ENCODE results near the gene ARMC9.

The ARMC9 gene

DNA sequence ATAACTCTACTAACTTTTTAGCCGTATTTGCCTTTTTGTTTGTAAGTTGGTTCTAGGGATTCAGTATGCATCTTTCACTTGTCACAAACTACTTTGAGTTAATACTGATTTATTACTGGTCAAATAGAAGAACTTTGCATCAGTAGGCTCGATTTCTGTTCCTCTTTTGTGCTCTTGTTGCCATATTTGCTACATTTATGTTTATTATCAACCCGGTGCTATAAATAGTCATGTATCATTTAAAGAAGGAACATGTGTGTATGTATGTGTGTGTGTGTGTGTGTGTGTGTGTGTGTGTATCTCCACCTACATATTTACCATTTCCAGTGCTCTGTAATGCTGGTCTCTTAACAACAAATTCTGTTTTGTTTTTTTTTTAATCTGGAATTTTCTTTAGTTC, 117.5 kb downstream of the ARMC9 start:
- H3K9me3 ChIP-seq (ENCODE audit: control insufficient read depth, insufficient read depth, low read depth, low read length), result no peaks in the 10 kb centered on the region
- H3K27ac ChIP-seq (ENCODE audit: extremely low read depth, low read depth, low read length), result no peak overlapping the region
- POLR2A ChIA-PET, result no interaction called here
- H3K4me1 ChIP-seq (ENCODE audit: control insufficient read depth, insufficient read depth, low read length), result no peaks in the 10 kb centered on the region
- CTCF ChIA-PET, result no interaction called here
- TF ChIP-seq ZNF692 (tag by site-specific recombination; IDR thresholded peaks at IDR 0.05), result no peak
- TF ChIP-seq, protein P1, sequence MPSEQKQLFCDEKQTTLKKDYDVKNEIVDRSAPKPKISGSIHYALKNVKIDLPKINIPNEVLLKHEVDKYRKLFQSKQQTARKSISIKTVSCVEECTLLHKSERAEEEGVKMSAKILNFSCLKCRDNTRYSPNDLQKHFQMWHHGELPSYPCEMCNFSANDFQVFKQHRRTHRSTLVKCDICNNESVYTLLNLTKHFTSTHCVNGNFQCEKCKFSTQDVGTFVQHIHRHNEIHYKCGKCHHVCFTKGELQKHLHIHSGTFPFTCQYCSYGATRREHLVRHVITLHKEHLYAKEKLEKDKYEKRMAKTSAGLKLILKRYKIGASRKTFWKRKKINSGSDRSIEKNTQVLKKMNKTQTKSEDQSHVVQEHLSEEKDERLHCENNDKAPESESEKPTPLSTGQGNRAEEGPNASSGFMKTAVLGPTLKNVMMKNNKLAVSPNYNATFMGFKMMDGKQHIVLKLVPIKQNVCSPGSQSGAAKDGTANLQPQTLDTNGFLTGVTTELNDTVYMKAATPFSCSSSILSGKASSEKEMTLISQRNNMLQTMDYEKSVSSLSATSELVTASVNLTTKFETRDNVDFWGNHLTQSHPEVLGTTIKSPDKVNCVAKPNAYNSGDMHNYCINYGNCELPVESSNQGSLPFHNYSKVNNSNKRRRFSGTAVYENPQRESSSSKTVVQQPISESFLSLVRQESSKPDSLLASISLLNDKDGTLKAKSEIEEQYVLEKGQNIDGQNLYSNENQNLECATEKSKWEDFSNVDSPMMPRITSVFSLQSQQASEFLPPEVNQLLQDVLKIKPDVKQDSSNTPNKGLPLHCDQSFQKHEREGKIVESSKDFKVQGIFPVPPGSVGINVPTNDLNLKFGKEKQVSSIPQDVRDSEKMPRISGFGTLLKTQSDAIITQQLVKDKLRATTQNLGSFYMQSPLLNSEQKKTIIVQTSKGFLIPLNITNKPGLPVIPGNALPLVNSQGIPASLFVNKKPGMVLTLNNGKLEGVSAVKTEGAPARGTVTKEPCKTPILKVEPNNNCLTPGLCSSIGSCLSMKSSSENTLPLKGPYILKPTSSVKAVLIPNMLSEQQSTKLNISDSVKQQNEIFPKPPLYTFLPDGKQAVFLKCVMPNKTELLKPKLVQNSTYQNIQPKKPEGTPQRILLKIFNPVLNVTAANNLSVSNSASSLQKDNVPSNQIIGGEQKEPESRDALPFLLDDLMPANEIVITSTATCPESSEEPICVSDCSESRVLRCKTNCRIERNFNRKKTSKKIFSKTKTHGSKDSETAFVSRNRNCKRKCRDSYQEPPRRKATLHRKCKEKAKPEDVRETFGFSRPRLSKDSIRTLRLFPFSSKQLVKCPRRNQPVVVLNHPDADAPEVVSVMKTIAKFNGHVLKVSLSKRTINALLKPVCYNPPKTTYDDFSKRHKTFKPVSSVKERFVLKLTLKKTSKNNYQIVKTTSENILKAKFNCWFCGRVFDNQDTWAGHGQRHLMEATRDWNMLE (tag by site-specific recombination; conservative IDR thresholded peaks at IDR 0.05; ENCODE audit: low read depth), result no peak
- no peak for TF ChIP-seq ZNF211 (tag by site-specific recombination; IDR thresholded peaks at IDR 0.05; ENCODE audit: low read depth)
- TF ChIP-seq ZNF157 (tag by site-specific recombination; IDR thresholded peaks at IDR 0.05), result no peak
- no peak for TF ChIP-seq MZF1 (tag by site-specific recombination; IDR thresholded peaks at IDR 0.05; ENCODE audit: borderline replicate concordance)
- no peak for TF ChIP-seq PRDM4 (tag by site-specific recombination; IDR thresholded peaks at IDR 0.05)
- no peak for TF ChIP-seq KLF9 (tag by site-specific recombination; IDR thresholded peaks at IDR 0.05; ENCODE audit: low read depth)
- TF ChIP-seq ZNF585B (tag by site-specific recombination; IDR thresholded peaks at IDR 0.05), result no peak
- TF ChIP-seq, protein P2, sequence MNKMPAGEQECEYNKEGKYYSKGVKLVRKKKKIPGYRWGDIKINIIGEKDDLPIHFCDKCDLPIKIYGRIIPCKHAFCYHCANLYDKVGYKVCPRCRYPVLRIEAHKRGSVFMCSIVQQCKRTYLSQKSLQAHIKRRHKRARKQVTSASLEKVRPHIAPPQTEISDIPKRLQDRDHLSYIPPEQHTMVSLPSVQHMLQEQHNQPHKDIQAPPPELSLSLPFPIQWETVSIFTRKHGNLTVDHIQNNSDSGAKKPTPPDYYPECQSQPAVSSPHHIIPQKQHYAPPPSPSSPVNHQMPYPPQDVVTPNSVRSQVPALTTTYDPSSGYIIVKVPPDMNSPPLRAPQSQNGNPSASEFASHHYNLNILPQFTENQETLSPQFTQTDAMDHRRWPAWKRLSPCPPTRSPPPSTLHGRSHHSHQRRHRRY (tag by site-specific recombination; IDR thresholded peaks at IDR 0.05), result no peak
- TF ChIP-seq ZNF610 (tag by site-specific recombination; IDR thresholded peaks at IDR 0.05; ENCODE audit: borderline replicate concordance), result no peak
- no peak for TF ChIP-seq ZNF169 (tag by site-specific recombination; IDR thresholded peaks at IDR 0.05)
- no peak for TF ChIP-seq ZNF341 (tag by site-specific recombination; IDR thresholded peaks at IDR 0.05; ENCODE audit: low read depth)
- no peak for TF ChIP-seq BCL11B (tag by site-specific recombination; IDR thresholded peaks at IDR 0.05; ENCODE audit: low read depth)
- no peaks in the 10 kb centered on the region for H3K36me3 ChIP-seq (ENCODE audit: control insufficient read depth in 2 of 2, insufficient read depth in 1 of 2, low read length in 2 of 2)
- no peak overlapping the region for H3K4me3 ChIP-seq (ENCODE audit: low read depth, low read length)

GRCh38 chr2:231317579-231317978, 119.1 kb downstream of the ARMC9 start:
- H3K4me3 ChIP-seq (ENCODE audit: low read depth, low read length), result no peak overlapping the region
- H3K9me3 ChIP-seq (ENCODE audit: control insufficient read depth, insufficient read depth, low read depth, low read length), result no peaks in the 10 kb centered on the region
- no peak overlapping the region for H3K27ac ChIP-seq (ENCODE audit: extremely low read depth, low read depth, low read length)
- POLR2A ChIA-PET, result no interaction called here
- H3K4me1 ChIP-seq (ENCODE audit: control insufficient read depth, insufficient read depth, low read length), result no peaks in the 10 kb centered on the region
- no peak for TF ChIP-seq ZNF610 (tag by site-specific recombination; IDR thresholded peaks at IDR 0.05; ENCODE audit: borderline replicate concordance)
- no peak for TF ChIP-seq ZNF837 (tag by site-specific recombination; IDR thresholded peaks at IDR 0.05)
- no peak for TF ChIP-seq ZNF596 (tag by site-specific recombination; IDR thresholded peaks at IDR 0.05)
- TF ChIP-seq SETDB1 (IDR thresholded peaks at IDR 0.05; ENCODE audit: insufficient read length, low read length), result peak; percentile 56
- CTCF ChIA-PET, result interaction anchor here (0.6 kb wide), 1 partner anchor 172 kb away, joined by 4 read pairs; no protein-coding TSS in a partner anchor
- no peaks in the 10 kb centered on the region for H3K36me3 ChIP-seq (ENCODE audit: control insufficient read depth in 2 of 2, insufficient read depth in 1 of 2, low read length in 2 of 2)
